ELF-1 (cell line): ENCODE results near the gene TIMM23.
"Not testable (repeated sequence)": the region's sequence is repeated elsewhere in the genome, so short reads cannot be mapped to it uniquely, and the experiment has no call there.

Experiments
- DNase-seq: peaks from one replicate; pipeline ENCODE4 v3.0.0-alpha.2; 2016; ENCODE audit warnings: low read depth, low spot score

The TIMM23 gene

GRCh38 chr10:45997557-45997956 lies 25.3 kb downstream of the TIMM23 start:
- DNase-seq = no peak

GRCh38 chr10:45997994-45998763 lies 25.9 kb downstream of the TIMM23 start:
- no peak for DNase-seq

GRCh38 chr10:45999955-46000354 lies 27.7 kb downstream of the TIMM23 start:
- not testable (repeated sequence) for DNase-seq

GRCh38 chr10:46000538-46000937 lies 28.2 kb downstream of the TIMM23 start:
- no peak for DNase-seq

GRCh38 chr10:46001187-46001756 lies 29.0 kb downstream of the TIMM23 start:
- no peak for DNase-seq

GRCh38 chr10:46002189-46002687 lies 29.9 kb downstream of the TIMM23 start:
- DNase-seq = not testable (repeated sequence)

- DNase-seq = no peak
Observed at GRCh38 chr10:46002916-46003693, 30.8 kb downstream of the TIMM23 start.

- no peak for DNase-seq
Observed at GRCh38 chr10:46004963-46005362, 32.7 kb downstream of the TIMM23 start.

- DNase-seq = no peak
Observed at GRCh38 chr10:46005383-46005782, 33.1 kb downstream of the TIMM23 start.

GRCh38 chr10:46006219-46006618 lies 33.9 kb downstream of the TIMM23 start:
- DNase-seq = no peak

GRCh38 chr10:46012746-46013145 lies 40.5 kb downstream of the TIMM23 start:
- no peak for DNase-seq

GRCh38 chr10:46014206-46014605 lies 41.9 kb downstream of the TIMM23 start:
- no peak for DNase-seq

GRCh38 chr10:46014683-46015405 lies 42.6 kb downstream of the TIMM23 start:
- no peak for DNase-seq

- DNase-seq = no peak
Observed at GRCh38 chr10:46016190-46016589, 43.9 kb downstream of the TIMM23 start.

- no peak for DNase-seq
Observed at GRCh38 chr10:46016811-46017210, 44.5 kb downstream of the TIMM23 start.

- DNase-seq = no peak
Observed at GRCh38 chr10:46017733-46018132, 45.4 kb downstream of the TIMM23 start.

- DNase-seq = no peak
Observed at GRCh38 chr10:46018453-46019176, 46.3 kb downstream of the TIMM23 start.

GRCh38 chr10:46019177-46019528 lies 46.9 kb downstream of the TIMM23 start:
- no peak for DNase-seq

GRCh38 chr10:46019569-46020343 lies 47.5 kb downstream of the TIMM23 start:
- no peak for DNase-seq

- DNase-seq = no peak
Observed at GRCh38 chr10:46020344-46020657, 48.0 kb downstream of the TIMM23 start.
